GM21515 (cell line): ENCODE measurements around the gene KIAA2012.

ENCODE experiments used
- ATAC-seq: cut with Tn5 transposase; IDR thresholded peaks from one replicate; pipeline ENCODE4 v1.9.1; 2021; ENCODE audit not compliant: unreplicated experiment

KIAA2012 gene

GRCh38 chr2:202072737-202073401, at the start of gene KIAA2012:
KIAA2012 (plus strand) TSS chr2:202073255; CDS start chr2:202073628, 373 bp downstream.
- no peak for ATAC-seq

GRCh38 chr2:202023904-202024266, 49.2 kb upstream of the KIAA2012 start:
- ATAC-seq, result no peak

GRCh38 chr2:202024871-202025270, 48.2 kb upstream of the KIAA2012 start:
- ATAC-seq, result no peak

GRCh38 chr2:202025816-202026215, 47.2 kb upstream of the KIAA2012 start:
- no peak for ATAC-seq

GRCh38 chr2:202026507-202026906, 46.5 kb upstream of the KIAA2012 start:
- no peak for ATAC-seq

GRCh38 chr2:202030691-202031090, 42.4 kb upstream of the KIAA2012 start:
- no peak for ATAC-seq

GRCh38 chr2:202031246-202031951, 41.7 kb upstream of the KIAA2012 start:
- ATAC-seq, result no peak

GRCh38 chr2:202032846-202033316, 40.2 kb upstream of the KIAA2012 start:
- ATAC-seq, result peak; percentile 15

- ATAC-seq, result peak; percentile 81
Observed at GRCh38 chr2:202033317-202034248, 39.5 kb upstream of the KIAA2012 start, which contains the start of gene FZD7. FZD7 (plus strand) TSS chr2:202033855; CDS start chr2:202034648, 793 bp downstream.

- no peak for ATAC-seq
Observed at GRCh38 chr2:202034249-202035088, 38.6 kb upstream of the KIAA2012 start.

- ATAC-seq, result no peak
Observed at GRCh38 chr2:202035089-202035940, 37.7 kb upstream of the KIAA2012 start.

GRCh38 chr2:202035941-202036372, 37.1 kb upstream of the KIAA2012 start:
- no peak for ATAC-seq

- ATAC-seq, result no peak
Observed at GRCh38 chr2:202036601-202037037, 36.4 kb upstream of the KIAA2012 start.

- ATAC-seq, result no peak
Observed at GRCh38 chr2:202037086-202037485, 36.0 kb upstream of the KIAA2012 start.

- no peak for ATAC-seq
Observed at GRCh38 chr2:202038471-202039277, 34.4 kb upstream of the KIAA2012 start.

- no peak for ATAC-seq
Observed at GRCh38 chr2:202039278-202040078, 33.6 kb upstream of the KIAA2012 start.

GRCh38 chr2:202040079-202040844, 32.8 kb upstream of the KIAA2012 start:
- ATAC-seq, result no peak
